Pancreas (tissue), 10 donors: ENCODE data around the gene TCF7L1. TPM values are rescaled to one million over a fixed set of nuclear protein-coding genes. Genes with fewer than 3 reads are reported as not detected.

ENCODE experiments used
- ATAC-seq, 4 donors: fragments of 200-7000 bp; cut with Tn5 transposase; one replicate each; pipeline versions ENCODE4 v1.8.0 to v1.9.1; 2020; ENCODE audit warnings: mild to moderate bottlenecking in 4 of 4, moderate library complexity in 4 of 4
- DNase-seq, 6 donors: peaks; one replicate each; pipeline ENCODE4 v3.0.0-alpha.2; 2020
- FAIRE-seq: peaks from 2 replicates; lab custom pipeline; 2012; peaks lifted over from hg19 to GRCh38; lab: Jason Lieb, UNC
- H3K27ac ChIP-seq, 4 donors: fragments of 200-600 bp; sonication (generic); 1 replicate in 3 of 4; 2 replicates in 1 of 4; pipeline versions ENCODE4 v1.5.0 to v1.8.0; 2020
- H3K27me3 ChIP-seq, 4 donors: fragments of 200-600 bp; one replicate each; pipeline ENCODE4 v1.8.0; 2021
- H3K36me3 ChIP-seq, 3 donors: fragments of 200-600 bp; sonication (generic) in 1 of 3; one replicate each; pipeline versions ENCODE4 v1.5.0 to v1.8.0; 2020 to 2021
- H3K4me1 ChIP-seq, 3 donors: fragments of 200-600 bp; one replicate each; pipeline ENCODE4 v1.8.0; 2021
- H3K4me3 ChIP-seq, 4 donors: fragments of 200-600 bp; sonication (generic) in 2 of 4; one replicate each; pipeline versions ENCODE4 v1.5.0 to v1.8.0; 2020 to 2021
- H3K9me3 ChIP-seq, 4 donors: fragments of 200-600 bp; one replicate each; pipeline ENCODE4 v1.8.0; 2021
- WGBS, 2 donors: extraction: QIAGEN DNeasy Blood & Tissue Kit; methylation state at CpG; one replicate each; pipeline ENCODE4 v1.1.7; 2013; 5-methylcytosine and 5-hydroxymethylcytosine counted together
- intact Hi-C, 3 donors: fragments of 100-400 bp; cut with DNase I; formaldehyde crosslinking; loops; one replicate each; pipeline versions ENCODE4 v1.11.1 to v1.14.2; 2022
- polyA plus RNA-seq, 2 donors: library from polyadenylated mRNA; stranded (reverse); fragments of 200-250 nt; gene quantifications; one replicate each; pipeline ENCODE4 v1.2.3, GENCODE V29; 2013
- total RNA-seq, 6 donors: library from RNA; stranded (reverse); fragmentation: NEBNext Ultra II Directional in 4 of 6; extraction: Animal tissue kit (Norgen Biotek cat#: 25700) in 4 of 6; gene quantifications; one replicate each; pipeline versions ENCODE4 v1.2.1 to v1.2.4, GENCODE V29; 2021 to 2023
- TF ChIP-seq, protein P1 (sequence below), 4 donors: fragments of 200-600 bp; sonication (generic) in 3 of 4; IDR thresholded peaks; one replicate each; pipeline versions ENCODE4 v1.5.0 to v1.8.0; 2021; ENCODE audit warnings: antibody characterized with exemption in 4 of 4
- donor health status: healthy with polysubstance abuse.
- donor health status: DM: no; HTN: no; CAD: no; lungs with moderate emphysema.
- donor health status: DM: no; HTN: no; CAD: no.
- donor health status: control.
- donor health status: control.
- donor health status: Bipolar disorder and iron deficiency.
- donor health status: DM: yes; HTN: yes; CAD: no.
- donor health status: DM: no; HTN: no; CAD: no.
- donor health status: DM: no; HTN: no; CAD: no.
- donor health status: DM: yes; HTN: yes; CAD: no.

The TCF7L1 gene
- total and polyA plus RNA-seq, 8 donors: 1.1 to 4.0 (median 1.8) TPM

- FAIRE-seq (no peak), DNase-seq (no peak), ATAC-seq (no peak)
- Histone ChIP-seq H3K9me3 (no peaks in the 10 kb centered on the region), H3K4me1 (peaks cover 0 to 2% (median 2%) of the 10 kb centered on the region in 3 donors), H3K36me3 (no peaks in the 10 kb centered on the region), H3K27ac (no peak overlapping the region), H3K4me3 (no peak overlapping the region), H3K27me3 (no peaks in the 10 kb centered on the region)
- intact Hi-C loops: no loop called here
- WGBS, 2 donors: 94 to 95% methylated on average over 9 of the region's 9 CpGs
- TF ChIP-seq, protein P1, sequence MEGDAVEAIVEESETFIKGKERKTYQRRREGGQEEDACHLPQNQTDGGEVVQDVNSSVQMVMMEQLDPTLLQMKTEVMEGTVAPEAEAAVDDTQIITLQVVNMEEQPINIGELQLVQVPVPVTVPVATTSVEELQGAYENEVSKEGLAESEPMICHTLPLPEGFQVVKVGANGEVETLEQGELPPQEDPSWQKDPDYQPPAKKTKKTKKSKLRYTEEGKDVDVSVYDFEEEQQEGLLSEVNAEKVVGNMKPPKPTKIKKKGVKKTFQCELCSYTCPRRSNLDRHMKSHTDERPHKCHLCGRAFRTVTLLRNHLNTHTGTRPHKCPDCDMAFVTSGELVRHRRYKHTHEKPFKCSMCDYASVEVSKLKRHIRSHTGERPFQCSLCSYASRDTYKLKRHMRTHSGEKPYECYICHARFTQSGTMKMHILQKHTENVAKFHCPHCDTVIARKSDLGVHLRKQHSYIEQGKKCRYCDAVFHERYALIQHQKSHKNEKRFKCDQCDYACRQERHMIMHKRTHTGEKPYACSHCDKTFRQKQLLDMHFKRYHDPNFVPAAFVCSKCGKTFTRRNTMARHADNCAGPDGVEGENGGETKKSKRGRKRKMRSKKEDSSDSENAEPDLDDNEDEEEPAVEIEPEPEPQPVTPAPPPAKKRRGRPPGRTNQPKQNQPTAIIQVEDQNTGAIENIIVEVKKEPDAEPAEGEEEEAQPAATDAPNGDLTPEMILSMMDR (IDR thresholded peaks at IDR 0.05): no peak
Measured at GRCh38 chr2:85173909-85174308, 40.7 kb downstream of the TCF7L1 start.

- DNase-seq: no peak
- Histone ChIP-seq H3K27me3 (no peaks in the 10 kb centered on the region), H3K27ac (no peak overlapping the region), H3K36me3 (no peaks in the 10 kb centered on the region), H3K4me3 (no peak overlapping the region), H3K4me1 (peaks cover 0 to 2% (median 2%) of the 10 kb centered on the region in 3 donors), H3K9me3 (no peaks in the 10 kb centered on the region)
- intact Hi-C loops: no loop called here
- FAIRE-seq: no peak
- 84 to 87% methylated on average over 6 of the region's 6 CpGs for WGBS, 2 donors
- TF ChIP-seq, protein P1 (IDR thresholded peaks at IDR 0.05): no peak
- ATAC-seq: peak in 1 of 4 donors; percentile 39
Measured at GRCh38 chr2:85174943-85175342, 41.8 kb downstream of the TCF7L1 start.

DNA sequence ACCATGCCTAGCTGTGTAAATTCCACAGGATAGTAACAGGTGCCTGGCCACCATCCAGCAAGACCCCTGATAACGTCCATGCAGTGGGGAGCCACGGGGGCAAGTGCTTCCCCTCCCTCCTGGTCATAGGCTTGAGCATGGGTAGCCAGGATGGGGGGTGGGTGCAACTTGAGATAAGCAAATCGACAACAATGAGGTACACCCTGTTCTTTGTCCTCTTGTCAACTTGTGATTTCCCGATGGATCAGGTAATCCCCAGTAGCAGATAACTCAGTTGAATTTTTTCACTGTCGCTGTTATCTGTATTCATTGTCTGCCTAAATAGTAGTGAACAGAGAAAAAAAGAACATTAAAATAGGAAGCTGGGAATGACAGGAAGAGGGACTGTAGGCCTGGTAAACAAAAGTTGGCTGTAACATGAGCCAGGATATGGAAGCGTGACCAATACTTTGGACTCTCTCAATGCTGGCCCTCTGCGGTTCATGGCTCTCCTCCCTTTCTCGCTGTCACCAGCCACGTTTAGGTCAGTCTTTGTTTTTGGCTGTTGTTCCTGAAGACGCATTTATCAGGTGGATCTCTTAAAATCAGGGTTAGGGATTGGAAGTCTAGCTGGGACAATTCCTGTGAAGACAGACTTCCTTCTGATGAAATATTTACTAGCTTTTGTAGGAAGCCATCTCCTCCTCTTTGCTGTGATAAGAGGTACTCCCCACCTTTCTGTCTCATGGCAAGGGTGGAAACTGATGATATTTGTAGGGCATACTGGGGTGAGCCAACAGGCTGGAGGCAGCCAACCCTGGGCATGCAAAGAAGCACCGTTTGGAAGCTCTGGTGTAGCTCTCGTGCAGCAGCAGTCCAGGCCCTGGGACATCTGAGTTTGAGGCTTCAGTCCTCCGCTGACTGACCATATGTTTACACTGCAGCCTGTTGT, 42.4 kb downstream of the TCF7L1 start:
- intact Hi-C loops: no loop called here
- H3K4me3 ChIP-seq: no peak overlapping the region
- FAIRE-seq: no peak
- TF ChIP-seq, protein P1 (IDR thresholded peaks at IDR 0.05): no peak
- H3K27me3 ChIP-seq: no peaks in the 10 kb centered on the region
- H3K4me1 ChIP-seq: peaks cover 0 to 2% (median 2%) of the 10 kb centered on the region in 3 donors
- H3K36me3 ChIP-seq: no peaks in the 10 kb centered on the region
- ATAC-seq: peak; percentile 48 to 90 (median 88)
- 34 to 40% methylated on average over 13 of the region's 13 CpGs for whole genome bisulfite sequencing, 2 donors
- DNase-seq: peak in 1 of 6 donors; percentile 38
- H3K27ac ChIP-seq: no peak overlapping the region
- H3K9me3 ChIP-seq: no peaks in the 10 kb centered on the region

DNA sequence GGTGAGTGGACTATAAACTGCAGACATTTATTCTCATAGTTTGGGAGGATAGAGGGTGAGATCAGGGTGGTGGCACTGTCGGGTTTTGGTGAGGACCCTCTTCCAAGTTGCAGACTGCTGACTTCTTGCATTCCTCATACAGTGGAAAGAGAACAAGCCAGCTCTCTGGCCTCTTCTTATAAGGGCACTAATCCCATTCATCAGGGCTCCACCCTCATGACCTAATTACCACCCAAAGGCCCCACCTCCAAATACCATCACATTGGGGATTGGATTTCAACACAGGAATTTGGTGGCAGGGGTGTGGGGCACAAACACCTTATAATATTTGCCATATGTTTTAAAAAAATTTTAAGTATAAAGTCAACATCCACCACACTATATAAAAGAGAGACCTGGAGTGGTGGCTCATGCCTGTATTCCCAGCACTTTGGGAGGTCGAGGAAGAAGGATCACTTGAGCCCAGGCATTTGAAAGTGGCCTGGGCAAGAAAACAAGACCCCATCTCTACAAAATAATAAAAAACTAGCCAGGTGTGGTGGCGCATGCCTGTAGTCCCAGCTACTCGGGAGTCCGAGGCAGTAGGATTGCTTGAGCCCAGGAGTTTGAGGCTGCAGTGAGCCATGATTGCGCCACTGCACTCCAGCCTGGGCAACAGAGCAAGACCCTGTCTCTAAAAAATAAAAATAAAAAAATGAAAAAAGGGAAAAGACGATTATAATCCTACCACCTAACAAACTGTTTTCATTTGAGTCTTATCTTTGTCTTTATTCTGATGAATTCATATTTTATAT, 44.0 kb downstream of the TCF7L1 start:
- Histone ChIP-seq H3K27me3 (no peaks in the 10 kb centered on the region), H3K4me1 (peaks cover 0 to 2% (median 2%) of the 10 kb centered on the region in 3 donors), H3K4me3 (no peak overlapping the region), H3K9me3 (no peaks in the 10 kb centered on the region), H3K36me3 (no peaks in the 10 kb centered on the region), H3K27ac (no peak overlapping the region)
- no peak for ATAC-seq
- no peak for FAIRE-seq
- TF ChIP-seq, protein P1 (IDR thresholded peaks at IDR 0.05): no peak
- intact Hi-C loops: no loop called here
- DNase-seq: no peak
- WGBS, 2 donors: 92 to 95% methylated on average over 7 of the region's 7 CpGs
